H1 (cell line): Measurements from ENCODE around the gene TLR4.

Source experiments
- JUND ChIP-seq: IDR thresholded peaks from 2 replicates; pipeline ENCODE4 v1.6.1; 2011; ENCODE audit warnings: mild to moderate bottlenecking, improper control_type of control experiment, low read length
- POLR2A ChIP-seq, 2 experiments: IDR thresholded peaks; 1 replicate in 1 of 2; 2 replicates in 1 of 2; pipeline ENCODE4 v1.6.1; 2011; ENCODE audit warnings: low read depth in 2 of 2, low read length in 2 of 2, mild to moderate bottlenecking in 2 of 2; ENCODE audit errors: control extremely low read depth in 1 of 2
- RAD21 ChIP-seq, 2 experiments: IDR thresholded peaks in 1 of 2; conservative IDR thresholded peaks in 1 of 2; 2 replicates each; pipeline ENCODE4 v1.6.1; 2011; ENCODE audit warnings: low read depth in 2 of 2, low read length in 2 of 2, improper control_type of control experiment in 1 of 2, inconsistent platforms in 1 of 2, mild to moderate bottlenecking in 1 of 2, moderate library complexity in 1 of 2
- TAF1 ChIP-seq: IDR thresholded peaks from 2 replicates; pipeline ENCODE4 v1.6.1; 2011; ENCODE audit warnings: mild to moderate bottlenecking, low read depth, low read length
- TF ChIP-seq, protein P1 (sequence below), 3 experiments: IDR thresholded peaks; 1 replicate in 2 of 3; 2 replicates in 1 of 3; pipeline versions ENCODE4 v1.5.1 to v1.6.1; 2011; ENCODE audit warnings: low read length in 3 of 3, mild to moderate bottlenecking in 3 of 3, inconsistent platforms in 2 of 3, low read depth in 1 of 3, moderate library complexity in 1 of 3; ENCODE audit not compliant: insufficient read depth in 1 of 3; ENCODE audit errors: control extremely low read depth in 1 of 3

DNA sequence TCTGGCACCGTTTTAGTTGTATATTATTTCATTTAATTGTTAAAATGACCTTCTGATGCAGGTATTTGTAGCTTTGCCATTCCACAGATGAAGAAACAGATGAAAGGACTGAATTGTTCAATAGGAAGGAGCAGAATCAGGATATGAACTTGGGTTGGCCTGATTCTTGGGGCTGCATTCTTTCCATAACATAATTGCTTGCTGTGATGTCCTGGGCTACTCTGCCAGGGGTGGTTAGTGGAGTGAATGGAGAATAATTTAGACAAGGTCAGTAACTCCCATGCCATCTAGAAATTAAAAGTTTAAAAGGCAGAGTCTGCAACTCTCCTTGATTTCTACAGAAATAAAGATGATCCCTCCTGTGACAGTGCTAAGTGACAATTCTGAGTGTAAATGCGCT lies 15.9 kb downstream of the TLR4 start:
- TF ChIP-seq, protein P1, sequence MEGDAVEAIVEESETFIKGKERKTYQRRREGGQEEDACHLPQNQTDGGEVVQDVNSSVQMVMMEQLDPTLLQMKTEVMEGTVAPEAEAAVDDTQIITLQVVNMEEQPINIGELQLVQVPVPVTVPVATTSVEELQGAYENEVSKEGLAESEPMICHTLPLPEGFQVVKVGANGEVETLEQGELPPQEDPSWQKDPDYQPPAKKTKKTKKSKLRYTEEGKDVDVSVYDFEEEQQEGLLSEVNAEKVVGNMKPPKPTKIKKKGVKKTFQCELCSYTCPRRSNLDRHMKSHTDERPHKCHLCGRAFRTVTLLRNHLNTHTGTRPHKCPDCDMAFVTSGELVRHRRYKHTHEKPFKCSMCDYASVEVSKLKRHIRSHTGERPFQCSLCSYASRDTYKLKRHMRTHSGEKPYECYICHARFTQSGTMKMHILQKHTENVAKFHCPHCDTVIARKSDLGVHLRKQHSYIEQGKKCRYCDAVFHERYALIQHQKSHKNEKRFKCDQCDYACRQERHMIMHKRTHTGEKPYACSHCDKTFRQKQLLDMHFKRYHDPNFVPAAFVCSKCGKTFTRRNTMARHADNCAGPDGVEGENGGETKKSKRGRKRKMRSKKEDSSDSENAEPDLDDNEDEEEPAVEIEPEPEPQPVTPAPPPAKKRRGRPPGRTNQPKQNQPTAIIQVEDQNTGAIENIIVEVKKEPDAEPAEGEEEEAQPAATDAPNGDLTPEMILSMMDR (IDR thresholded peaks at IDR 0.05; ENCODE audit: control extremely low read depth in 1 of 3, insufficient read depth in 1 of 3, low read depth in 1 of 3, low read length in 3 of 3), result no peak
- no peak for TF ChIP-seq RAD21 (IDR thresholded peaks at IDR 0.05 in 1 of 2, conservative IDR thresholded peaks at IDR 0.05 in 1 of 2; ENCODE audit: low read depth in 2 of 2, low read length in 2 of 2)
- no peak for TF ChIP-seq POLR2A (IDR thresholded peaks at IDR 0.05; ENCODE audit: control extremely low read depth in 1 of 2, low read depth in 2 of 2, low read length in 2 of 2)
- TF ChIP-seq TAF1, result no peak
- no peak for TF ChIP-seq JUND
